Stimulated activated CD8-positive, alpha-beta memory T cell treated with anti-CD3 and anti-CD28 coated beads, Interleukin-15, amount 100 ng/mL, for 4 hours (primary cell): Measurements from ENCODE around the gene C20orf96.
"Not testable (repeated sequence)": the region's sequence is repeated elsewhere in the genome, so short reads cannot be mapped to it uniquely, and the experiment has no call there.

Experiments used
- DNase-seq, 2 donors: peaks; one replicate each; pipeline ENCODE4 v3.0.0-alpha.2; 2020; ENCODE audit warnings: low read depth in 2 of 2

C20orf96 gene

GRCh38 chr20:290084-290831, at the start of gene C20orf96:
C20orf96 (minus strand) TSS chr20:290750; CDS start chr20:290610, 140 bp downstream.
- peak; percentile 68 to 75 for DNase-seq

GRCh38 chr20:336040-336439, 45.5 kb upstream of the C20orf96 start:
- not testable (repeated sequence) for DNase-seq

GRCh38 chr20:334578-334977, 44.0 kb upstream of the C20orf96 start:
- DNase-seq, result no peak

- DNase-seq, result no peak
These were observed 39.9 kb upstream of the C20orf96 start for GRCh38 chr20:330233-331149.

GRCh38 chr20:329851-330232, 39.3 kb upstream of the C20orf96 start:
- no peak for DNase-seq

- DNase-seq, result no peak
These were observed 38.6 kb upstream of the C20orf96 start for GRCh38 chr20:328975-329695.

- DNase-seq, result no peak
These were observed 37.8 kb upstream of the C20orf96 start for GRCh38 chr20:328027-328974.

- DNase-seq, result peak; percentile 54 to 57
These were observed 36.9 kb upstream of the C20orf96 start for GRCh38 chr20:327186-328026.

- no peak for DNase-seq
These were observed 36.2 kb upstream of the C20orf96 start for GRCh38 chr20:326645-327185.

- DNase-seq, result peak in 1 of 2 donors; percentile 23
These were observed 35.5 kb upstream of the C20orf96 start for GRCh38 chr20:325889-326644.

GRCh38 chr20:325045-325888, 34.7 kb upstream of the C20orf96 start, which contains the start of gene SOX12:
SOX12 (plus strand) TSS chr20:325552; CDS start chr20:325925, 373 bp downstream.
- DNase-seq, result peak; percentile 94 to 96

GRCh38 chr20:324177-325044, 33.9 kb upstream of the C20orf96 start:
- DNase-seq, result peak; percentile 78 to 86

GRCh38 chr20:316316-317068, 25.9 kb upstream of the C20orf96 start:
- no peak for DNase-seq

GRCh38 chr20:313948-314347, 23.4 kb upstream of the C20orf96 start:
- DNase-seq, result no peak

GRCh38 chr20:313402-313801, 22.9 kb upstream of the C20orf96 start:
- no peak for DNase-seq

- no peak for DNase-seq
These were observed 22.3 kb upstream of the C20orf96 start for GRCh38 chr20:312866-313265.
